Psoas muscle (tissue), 8 donors: ENCODE data around the gene MTSS2. TPM values are rescaled to one million over a fixed set of nuclear protein-coding genes. Genes with fewer than 3 reads are reported as not detected.

Experiments used
- ATAC-seq, 4 donors: fragments of 200-7000 bp; cut with Tn5 transposase; one replicate each; pipeline ENCODE4 v1.9.1; 2020; ENCODE audit warnings: moderate library complexity in 3 of 4, mild to moderate bottlenecking in 2 of 4
- DNase-seq, 2 donors: peaks; one replicate each; pipeline ENCODE4 v3.0.0-alpha.2; 2020
- H3K27ac ChIP-seq: fragments of 200-600 bp; one replicate; pipeline ENCODE4 v1.8.0; 2022
- H3K27me3 ChIP-seq, 3 donors: fragments of 200-600 bp in 1 of 3; one replicate each; pipeline versions ENCODE4 v1.6.1 to v1.8.0; 2013 to 2022; ENCODE audit warnings: low read length in 2 of 3, mild to moderate bottlenecking in 2 of 3, moderate library complexity in 1 of 3; ENCODE audit not compliant: insufficient read depth in 3 of 3
- H3K36me3 ChIP-seq, 2 donors: fragments of 200-600 bp in 1 of 2; one replicate each; pipeline versions ENCODE4 v1.6.1 to v1.8.0; 2013 to 2022; ENCODE audit warnings: low read depth in 1 of 2, mild to moderate bottlenecking in 1 of 2, moderate library complexity in 1 of 2; ENCODE audit not compliant: insufficient read depth in 1 of 2
- H3K4me1 ChIP-seq: fragments of 200-600 bp; one replicate; pipeline ENCODE4 v1.8.0; 2022
- H3K4me3 ChIP-seq: fragments of 200-600 bp; one replicate; pipeline ENCODE4 v1.8.0; 2022; ENCODE audit warnings: mild to moderate bottlenecking
- H3K9me3 ChIP-seq: fragments of 200-600 bp; one replicate; pipeline ENCODE4 v1.8.0; 2022
- CTCF ChIP-seq: fragments of 200-600 bp; IDR thresholded peaks from one replicate; pipeline ENCODE4 v1.8.0; 2022; ENCODE audit warnings: antibody characterized with exemption
- WGBS, 3 donors: extraction: QIAGEN DNeasy Blood & Tissue Kit; methylation state at CpG; one replicate each; pipeline versions ENCODE4 v1.1.6 to v1.1.7; 2013; 5-methylcytosine and 5-hydroxymethylcytosine counted together
- intact Hi-C, 2 donors: fragments of 100-400 bp; cut with DNase I; formaldehyde crosslinking; loops; one replicate each; pipeline versions ENCODE4 v1.11.0 to v1.14.2; 2022
- polyA plus RNA-seq, 3 donors: library from polyadenylated mRNA; stranded (reverse); fragments of 200-250 nt; gene quantifications; one replicate each; pipeline ENCODE4 v1.2.3, GENCODE V29; 2013
- total RNA-seq, 4 donors: library from RNA; stranded (reverse); fragmentation: NEBNext Ultra II Directional in 2 of 4; extraction: Animal tissue kit (Norgen Biotek cat#: 25700) in 2 of 4; gene quantifications; one replicate each; pipeline versions ENCODE4 v1.2.1 to v1.2.4, GENCODE V29; 2021 to 2023
- donor health status: healthy with polysubstance abuse.
- donor health status: DM: no; HTN: no; CAD: no; lungs with moderate emphysema.
- donor health status: Bipolar disorder and iron deficiency.
- donor health status: healthy.
- donor health status: DM: yes; HTN: yes; CAD: no.
- donor health status: DM: no; HTN: no; CAD: no.
- donor health status: DM: no; HTN: no; CAD: no.
- donor health status: DM: yes; HTN: yes; CAD: no.

MTSS2 gene
- total and polyA plus RNA-seq, 7 donors: 50.0 to 166 (median 107) TPM

GRCh38 chr16:70687102-70687511 is 1.3 kb upstream of the MTSS2 start:
- DNase-seq (peak; percentile 32 to 72), ATAC-seq (peak; percentile 19 to 38 (median 30))
- intact Hi-C loops: no loop called here
- WGBS, 3 donors: 3 to 23% (median 22%) methylated on average over 5 of the region's 5 CpGs
- H3K9me3 ChIP-seq: no peaks in the 10 kb centered on the region
- TF ChIP-seq CTCF: no peak
- H3K4me1 ChIP-seq: peaks cover 84% of the 10 kb centered on the region
- no peaks in the 10 kb centered on the region for H3K27me3 ChIP-seq
- H3K36me3 ChIP-seq: peaks cover 0 to 12% of the 10 kb centered on the region in 2 donors
- peak overlapping the region; percentile 86 for H3K27ac ChIP-seq
- no peak overlapping the region for H3K4me3 ChIP-seq

DNA sequence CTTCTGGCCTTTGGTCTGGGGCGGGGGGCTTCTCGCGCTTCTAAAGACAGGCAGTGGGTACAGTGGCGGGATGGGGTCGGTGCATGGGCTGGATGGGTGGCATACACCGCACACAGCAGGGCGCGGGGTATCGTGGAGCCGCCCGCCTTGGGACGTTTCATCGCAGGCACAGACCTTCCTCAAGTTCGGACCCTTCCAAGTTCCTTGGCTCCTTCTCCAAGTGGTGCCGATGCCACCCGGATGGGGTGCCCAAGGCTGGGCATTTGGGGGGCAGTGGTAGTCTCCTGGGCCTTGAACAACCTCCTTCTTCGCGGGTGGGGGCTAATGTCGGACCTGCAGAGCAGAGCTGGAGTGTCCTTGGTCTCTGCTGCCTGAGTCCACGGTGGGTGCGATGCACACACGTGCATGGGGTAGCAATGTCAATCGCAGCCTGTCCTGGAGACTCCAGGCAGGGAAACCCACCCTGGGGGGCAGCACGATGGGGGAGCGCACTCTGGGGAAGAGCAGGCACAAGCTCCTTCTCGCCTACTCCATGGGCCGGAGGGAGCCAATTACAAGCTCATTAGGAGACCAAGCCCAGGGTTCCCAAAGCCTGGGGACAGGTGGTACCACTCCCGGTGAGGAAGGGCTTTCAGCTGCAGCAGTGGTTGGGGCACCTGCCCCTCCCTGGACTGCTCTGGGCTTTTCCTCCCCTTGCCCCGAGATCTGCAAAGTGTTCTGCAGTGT is 686 bp upstream of the MTSS2 start:
- 34 to 45% (median 44%) methylated on average over 20 to 29 of the region's 29 CpGs for WGBS, 3 donors
- Histone ChIP-seq H3K4me3 (peak overlapping the region; percentile 59), H3K27me3 (no peaks in the 10 kb centered on the region), H3K4me1 (peaks cover 83% of the 10 kb centered on the region), H3K9me3 (no peaks in the 10 kb centered on the region), H3K27ac (peak overlapping the region; percentile 86), H3K36me3 (peaks cover 0 to 12% of the 10 kb centered on the region in 2 donors)
- intact Hi-C loops: no loop called here
- no peak for TF ChIP-seq CTCF
- DNase-seq: peak in 1 of 2 donors; percentile 56
- peak in 3 of 4 donors; percentile 0 to 14 (median 0) for ATAC-seq

- 2 to 3% (median 2%) methylated on average over 39 to 90 of the region's 90 CpGs for WGBS, 3 donors
- peaks cover 79% of the 10 kb centered on the region for H3K4me1 ChIP-seq
- peaks cover 0 to 19% of the 10 kb centered on the region in 2 donors for H3K36me3 ChIP-seq
- peak overlapping the region; percentile 91 for H3K4me3 ChIP-seq
- peak overlapping the region; percentile 86 for H3K27ac ChIP-seq
- DNase-seq: peak; percentile 37 to 66
- H3K27me3 ChIP-seq: no peaks in the 10 kb centered on the region
- TF ChIP-seq CTCF: no peak
- H3K9me3 ChIP-seq: no peaks in the 10 kb centered on the region
- intact Hi-C loops: no loop called here
- peak in 1 of 4 donors; percentile 0 for ATAC-seq
Observed at GRCh38 chr16:70685061-70685937, 554 bp downstream of the MTSS2 start.

- peak; percentile 25 to 60 for DNase-seq
- peaks cover 70% of the 10 kb centered on the region for H3K4me1 ChIP-seq
Observed at GRCh38 chr16:70684146-70685060, 1.4 kb downstream of the MTSS2 start.

More at GRCh38 chr16:70684146-70685060, 1.4 kb downstream of the MTSS2 start:
- Histone ChIP-seq H3K4me3 (peak overlapping the region; percentile 91), H3K36me3 (peaks cover 0 to 26% of the 10 kb centered on the region in 2 donors), H3K27me3 (no peaks in the 10 kb centered on the region), H3K27ac (peak overlapping the region; percentile 86), H3K9me3 (no peaks in the 10 kb centered on the region)
- 43 to 59% (median 43%) methylated on average over 11 to 14 of the region's 14 CpGs for WGBS, 3 donors
- ATAC-seq: no peak
- no peak for TF ChIP-seq CTCF
- intact Hi-C loops: loop anchor here in 1 of 2 donors (5.0 kb wide), 1 partner anchor 88 kb away; no protein-coding TSS in a partner anchor
